ENCODE results near the gene PSME2. TPM values are rescaled to one million over a fixed set of nuclear protein-coding genes. Genes with fewer than 3 reads are reported as not detected.

PSME2 gene
- total RNA-seq, 1 experiment from 2014 or later: 126 TPM

DNA sequence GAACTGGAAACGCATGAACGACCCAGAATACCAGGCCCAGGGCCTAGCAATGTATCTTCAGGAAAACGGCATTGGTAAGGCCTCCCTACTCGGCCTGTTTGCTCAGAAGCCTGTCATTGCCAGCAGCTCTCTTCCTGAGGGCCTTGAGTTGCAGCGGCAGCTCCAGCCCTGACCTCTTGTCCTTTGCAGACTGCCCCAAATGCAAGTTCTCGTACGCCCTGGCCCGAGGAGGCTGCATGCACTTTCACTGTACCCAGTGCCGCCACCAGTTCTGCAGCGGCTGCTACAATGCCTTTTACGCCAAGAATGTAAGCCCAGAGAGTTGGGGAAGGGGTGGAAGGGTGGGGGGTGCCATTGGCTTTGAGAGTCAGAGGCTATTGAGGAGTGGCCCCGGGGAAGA lies 10.9 kb upstream of the PSME2 start:
- Histone ChIP-seq H4K5ac (ENCODE audit: insufficient read length, low read depth, low read length) (no peak overlapping the region), H3K56ac (ENCODE audit: insufficient read length, low read depth, low read length) (no peak overlapping the region), H3K4me2 (ENCODE audit: insufficient read depth, insufficient read length, low read length) (no peak overlapping the region), H4K8ac (replicated peaks; ENCODE audit: insufficient read length, low read depth, low read length) (no peak overlapping the region), H2BK20ac (ENCODE audit: low read depth, low read length, poor library complexity, severe bottlenecking) (no peak overlapping the region), H2BK5ac (ENCODE audit: insufficient read length, low read length) (no peak overlapping the region), H2BK15ac (ENCODE audit: low read depth, low read length) (no peak overlapping the region), H2BK120ac (ENCODE audit: low read depth, low read length, poor library complexity, severe bottlenecking) (no peak overlapping the region), H3K9ac (ENCODE audit: extremely low read depth, insufficient read length, low read length) (no peak overlapping the region), H2BK12ac (ENCODE audit: insufficient read length, low read depth, low read length) (no peak overlapping the region), H3K4ac (ENCODE audit: low read depth, low read length) (no peak overlapping the region), H3K18ac (ENCODE audit: insufficient read length, low read depth, low read length) (no peak overlapping the region), H2AFZ (ENCODE audit: low read length) (no peak overlapping the region), H3K79me1 (ENCODE audit: insufficient read depth, low read depth, low read length, poor library complexity, severe bottlenecking) (no peaks in the 10 kb centered on the region), H3K79me2 (ENCODE audit: insufficient read depth, low read length) (no peaks in the 10 kb centered on the region), H3K23me2 (ENCODE audit: insufficient read length, low read depth, low read length, poor library complexity, severe bottlenecking) (no peaks in the 10 kb centered on the region), H2AK5ac (ENCODE audit: insufficient read length, low read length) (no peak overlapping the region), H3K27me3 (ENCODE audit: insufficient read depth, low read length) (no peaks in the 10 kb centered on the region), H4K91ac (ENCODE audit: insufficient read length, low read depth, low read length) (no peak overlapping the region), H3K9me3 (ENCODE audit: control insufficient read depth, low read depth, low read length) (no peaks in the 10 kb centered on the region), H3K23ac (ENCODE audit: insufficient read length, low read depth, low read length) (no peak overlapping the region), H4K20me1 (ENCODE audit: control insufficient read depth, insufficient read depth, insufficient read length) (no peaks in the 10 kb centered on the region), H3K4me1 (ENCODE audit: insufficient read depth, low read length) (no peaks in the 10 kb centered on the region), H3K27ac (ENCODE audit: insufficient read length, low read depth, low read length) (no peak overlapping the region), H3T11ph (ENCODE audit: low read length) (no peak overlapping the region), H3K14ac (ENCODE audit: insufficient read depth, low read length) (no peak overlapping the region)
- H3K27me3 Mint-ChIP-seq (ENCODE audit: low read depth): no peaks in the 10 kb centered on the region; the same call in 1 of the 2 replicates
- no peak overlapping the region for H3K4me3 Mint-ChIP-seq
- no CpG with 5 or more reads among the region's 12 CpGs for WGBS (ENCODE audit: extremely low coverage, insufficient read length, low lambda C conversion rate)
- no peaks in the 10 kb centered on the region for H3K9me3 Mint-ChIP-seq
- H3K4me1 Mint-ChIP-seq: peaks cover 11 to 13% of the 10 kb centered on the region in 2 experiments
- H3K36me3 Mint-ChIP-seq (ENCODE audit: insufficient read depth in 1 of 3, low read depth in 3 of 3): peaks cover 36 to 65% (median 57%) of the 10 kb centered on the region in 3 experiments; a peak in 6 of 7 replicates
- TF ChIP-seq, protein P1, sequence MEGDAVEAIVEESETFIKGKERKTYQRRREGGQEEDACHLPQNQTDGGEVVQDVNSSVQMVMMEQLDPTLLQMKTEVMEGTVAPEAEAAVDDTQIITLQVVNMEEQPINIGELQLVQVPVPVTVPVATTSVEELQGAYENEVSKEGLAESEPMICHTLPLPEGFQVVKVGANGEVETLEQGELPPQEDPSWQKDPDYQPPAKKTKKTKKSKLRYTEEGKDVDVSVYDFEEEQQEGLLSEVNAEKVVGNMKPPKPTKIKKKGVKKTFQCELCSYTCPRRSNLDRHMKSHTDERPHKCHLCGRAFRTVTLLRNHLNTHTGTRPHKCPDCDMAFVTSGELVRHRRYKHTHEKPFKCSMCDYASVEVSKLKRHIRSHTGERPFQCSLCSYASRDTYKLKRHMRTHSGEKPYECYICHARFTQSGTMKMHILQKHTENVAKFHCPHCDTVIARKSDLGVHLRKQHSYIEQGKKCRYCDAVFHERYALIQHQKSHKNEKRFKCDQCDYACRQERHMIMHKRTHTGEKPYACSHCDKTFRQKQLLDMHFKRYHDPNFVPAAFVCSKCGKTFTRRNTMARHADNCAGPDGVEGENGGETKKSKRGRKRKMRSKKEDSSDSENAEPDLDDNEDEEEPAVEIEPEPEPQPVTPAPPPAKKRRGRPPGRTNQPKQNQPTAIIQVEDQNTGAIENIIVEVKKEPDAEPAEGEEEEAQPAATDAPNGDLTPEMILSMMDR (conservative IDR thresholded peaks at IDR 0.05): no peak
- no peak overlapping the region for H3K27ac Mint-ChIP-seq
- DNase-seq: no peak
